GM19324 (cell line): ENCODE measurements around the gene RADIL.

ENCODE experiments used
- ATAC-seq: cut with Tn5 transposase; IDR thresholded peaks from one replicate; pipeline ENCODE4 v1.9.1; 2021; ENCODE audit warnings: mild to moderate bottlenecking, moderate library complexity; ENCODE audit not compliant: unreplicated experiment, low FRiP score

The RADIL gene

GRCh38 chr7:4781366-4782069, 102.0 kb downstream of the RADIL start:
- no peak for ATAC-seq

GRCh38 chr7:4779118-4779517, 104.4 kb downstream of the RADIL start:
- no peak for ATAC-seq

GRCh38 chr7:4775848-4776623, 107.5 kb downstream of the RADIL start:
- no peak for ATAC-seq

- peak; percentile 97 for ATAC-seq
These were observed 108.2 kb downstream of the RADIL start, which contains the start of gene AP5Z1 for GRCh38 chr7:4775250-4775847. Gene AP5Z1, plus strand, starts transcription at chr7:4775623. Its CDS starts 93 bp downstream, at chr7:4775716.

- ATAC-seq: peak; percentile 27
These were observed 108.8 kb downstream of the RADIL start for GRCh38 chr7:4774658-4775249.

- no peak for ATAC-seq
These were observed 109.5 kb downstream of the RADIL start for GRCh38 chr7:4774007-4774406.

- ATAC-seq: no peak
These were observed 111.2 kb downstream of the RADIL start for GRCh38 chr7:4772306-4772705.

GRCh38 chr7:4771737-4772136, 111.8 kb downstream of the RADIL start:
- no peak for ATAC-seq

- ATAC-seq: no peak
These were observed 112.6 kb downstream of the RADIL start for GRCh38 chr7:4770886-4771285.

- ATAC-seq: no peak
These were observed 113.8 kb downstream of the RADIL start for GRCh38 chr7:4769761-4770160.

GRCh38 chr7:4768597-4769569, 114.6 kb downstream of the RADIL start:
- ATAC-seq: no peak

GRCh38 chr7:4766666-4767519, 116.6 kb downstream of the RADIL start:
- no peak for ATAC-seq

GRCh38 chr7:4765776-4766490, 117.6 kb downstream of the RADIL start:
- ATAC-seq: no peak

- ATAC-seq: no peak
These were observed 119.0 kb downstream of the RADIL start for GRCh38 chr7:4764402-4765007.

- ATAC-seq: no peak
These were observed 119.7 kb downstream of the RADIL start for GRCh38 chr7:4763794-4764185.

- ATAC-seq: no peak
These were observed 120.3 kb downstream of the RADIL start for GRCh38 chr7:4763091-4763793.
